GM19372 (cell line): ENCODE results near the gene ZNF335.

ENCODE experiments used
- ATAC-seq: cut with Tn5 transposase; IDR thresholded peaks from one replicate; pipeline ENCODE4 v1.9.1; 2021; ENCODE audit warnings: mild to moderate bottlenecking, low read depth, moderate library complexity; ENCODE audit not compliant: unreplicated experiment

ZNF335 gene

DNA sequence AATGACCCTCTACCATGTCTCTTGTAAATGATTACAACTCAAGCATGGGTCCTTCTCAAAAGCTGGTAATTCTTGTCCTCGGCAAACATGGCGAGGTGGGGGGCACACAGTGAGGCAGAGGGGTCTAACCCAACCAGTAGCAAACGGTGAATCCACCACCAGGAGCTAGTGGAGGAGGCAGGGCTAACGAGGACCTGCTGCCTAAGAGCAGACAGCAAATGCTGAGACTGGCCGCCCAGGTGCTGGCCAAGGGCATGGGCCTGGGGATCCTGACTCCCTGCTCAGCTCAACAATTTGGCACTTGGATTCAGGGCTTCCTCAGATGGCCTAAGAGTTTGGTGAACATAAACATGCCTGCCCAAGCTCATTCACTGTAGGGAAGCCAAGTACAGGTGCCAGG, 19.1 kb downstream of the ZNF335 start:
- ATAC-seq: no peak

DNA sequence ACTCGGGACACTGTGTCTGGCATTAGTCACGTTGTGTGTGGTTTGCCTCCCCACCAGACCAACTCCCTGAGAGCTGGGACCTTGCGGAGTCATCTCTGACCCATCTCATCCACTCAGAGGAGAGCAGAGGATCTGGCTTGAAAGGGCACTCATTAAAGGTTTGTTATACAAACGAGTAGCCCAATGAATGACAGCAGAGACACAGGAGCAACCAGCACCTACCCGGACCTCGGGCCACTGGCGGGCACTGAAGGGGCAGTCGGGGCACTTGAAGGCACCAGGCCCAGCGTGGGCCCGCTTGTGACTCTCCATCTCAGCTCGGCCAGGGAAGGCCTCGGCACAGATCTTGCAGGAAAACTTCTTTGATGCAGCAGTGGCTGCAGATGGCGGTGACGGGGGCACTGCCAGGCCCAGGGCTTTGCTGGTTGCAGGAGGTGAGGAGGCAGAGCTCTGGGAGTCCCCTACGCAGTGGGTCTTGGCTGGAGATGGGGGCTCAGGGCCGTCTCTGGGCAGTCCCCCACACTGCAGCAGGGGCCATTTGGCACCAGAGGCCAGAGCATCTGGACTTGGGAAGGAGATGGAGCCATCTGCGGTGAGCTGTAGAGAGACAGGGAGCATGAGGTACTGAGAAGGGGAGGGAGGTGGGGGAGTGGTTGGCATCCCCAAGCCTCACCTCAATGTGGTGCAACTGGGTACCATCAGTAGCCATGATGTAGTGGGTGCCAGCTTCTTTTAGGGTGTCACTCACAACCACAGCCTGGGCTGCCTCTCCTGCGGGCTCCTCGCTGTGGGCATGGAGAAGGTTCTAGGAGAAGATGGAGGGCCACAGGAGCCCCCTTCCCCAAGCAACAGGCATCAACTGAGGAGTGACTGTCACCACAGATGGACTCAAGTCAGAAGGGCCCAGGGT, 19.8 kb downstream of the ZNF335 start:
- no peak for ATAC-seq

DNA sequence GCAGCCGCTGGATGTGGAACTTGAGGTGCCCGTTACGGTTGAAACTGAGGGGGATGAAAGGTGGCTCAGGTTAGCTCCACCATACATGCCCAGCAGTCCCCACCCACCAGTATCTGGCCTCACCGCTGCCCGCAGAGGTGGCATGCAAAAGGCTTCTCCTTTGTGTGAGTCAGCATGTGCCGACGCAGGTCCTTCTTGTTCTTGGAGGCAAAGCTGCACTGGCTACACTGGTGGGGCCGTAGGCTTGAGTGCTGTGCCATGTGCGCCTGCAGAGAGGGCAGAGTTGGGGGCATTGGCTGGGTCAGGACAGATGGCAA, 21.7 kb downstream of the ZNF335 start:
- no peak for ATAC-seq

DNA sequence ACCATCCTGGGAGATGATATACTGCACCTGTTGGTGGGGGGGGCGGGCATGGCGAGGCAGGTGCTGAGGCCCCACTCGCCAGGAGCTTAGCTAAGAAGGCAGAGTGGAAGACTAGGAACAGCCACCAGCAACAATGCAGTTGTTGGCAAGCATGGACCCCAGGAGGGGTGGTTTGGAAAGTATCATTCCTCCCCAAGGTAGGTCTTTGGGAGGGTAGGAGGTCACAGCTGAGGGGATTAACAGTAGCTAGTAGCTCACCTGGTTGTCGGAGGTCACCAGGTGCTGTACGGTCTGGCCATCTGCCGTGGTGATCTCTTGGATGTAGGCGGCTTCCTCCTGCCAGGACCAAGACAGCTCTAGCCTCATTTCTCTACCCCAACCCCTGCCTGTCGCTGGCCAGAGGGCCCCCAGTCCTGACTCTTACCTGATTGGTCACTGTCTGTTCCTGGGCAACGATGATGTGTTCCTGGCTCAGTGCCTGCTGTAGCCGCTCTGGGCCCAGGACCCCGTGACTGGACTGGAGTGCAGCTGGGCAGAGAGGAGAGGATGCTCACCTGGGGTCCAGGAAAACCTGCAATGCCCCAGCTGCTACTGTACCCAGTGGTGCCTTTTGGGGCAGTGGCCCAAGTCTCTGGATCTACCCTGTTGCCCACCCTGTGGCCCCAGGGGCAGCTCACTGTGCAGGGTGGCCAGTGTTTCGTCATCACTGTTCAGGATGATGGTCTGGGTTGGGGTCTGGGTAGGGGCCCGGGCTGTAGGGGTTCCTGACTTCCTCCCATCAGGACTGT, 22.3 kb downstream of the ZNF335 start:
- no peak for ATAC-seq

DNA sequence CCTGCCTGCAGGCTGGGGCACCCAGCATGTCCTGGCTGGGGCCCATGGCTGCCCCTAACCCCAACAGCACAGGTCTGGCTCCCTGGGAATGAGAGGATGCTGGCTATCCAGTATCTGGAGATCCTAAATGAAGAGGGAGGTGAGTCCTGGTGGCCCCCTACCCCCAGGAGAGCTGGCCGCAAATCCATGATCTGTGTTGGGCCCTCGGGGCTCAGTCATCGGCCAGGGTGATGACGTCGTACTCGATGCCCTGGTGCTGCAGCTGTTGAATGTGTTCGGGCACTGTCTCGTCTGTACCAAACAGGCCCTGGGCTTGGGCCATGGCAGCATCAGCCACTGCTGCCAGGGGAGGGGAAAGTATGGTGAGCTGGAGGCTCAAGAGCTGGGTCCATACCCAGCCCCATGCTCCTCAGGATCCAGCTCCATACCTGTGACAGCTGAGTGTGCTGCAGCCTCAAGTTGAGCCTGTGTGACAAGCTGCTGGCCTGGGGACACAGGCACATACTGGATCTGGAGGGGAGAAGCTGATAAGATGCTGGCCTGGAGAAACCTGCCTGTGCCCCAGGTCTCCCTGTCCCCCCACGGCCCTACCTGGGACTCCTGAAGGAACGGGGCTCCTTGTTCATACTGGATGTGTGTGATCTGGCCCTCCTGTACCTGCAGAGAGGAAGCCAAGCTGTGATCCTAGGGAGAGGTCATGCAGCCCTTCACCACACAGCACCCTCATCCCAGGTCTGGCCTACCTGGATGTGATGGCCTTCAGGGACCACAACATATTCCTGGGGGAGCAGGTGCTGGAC, 23.1 kb downstream of the ZNF335 start:
- ATAC-seq: no peak

DNA sequence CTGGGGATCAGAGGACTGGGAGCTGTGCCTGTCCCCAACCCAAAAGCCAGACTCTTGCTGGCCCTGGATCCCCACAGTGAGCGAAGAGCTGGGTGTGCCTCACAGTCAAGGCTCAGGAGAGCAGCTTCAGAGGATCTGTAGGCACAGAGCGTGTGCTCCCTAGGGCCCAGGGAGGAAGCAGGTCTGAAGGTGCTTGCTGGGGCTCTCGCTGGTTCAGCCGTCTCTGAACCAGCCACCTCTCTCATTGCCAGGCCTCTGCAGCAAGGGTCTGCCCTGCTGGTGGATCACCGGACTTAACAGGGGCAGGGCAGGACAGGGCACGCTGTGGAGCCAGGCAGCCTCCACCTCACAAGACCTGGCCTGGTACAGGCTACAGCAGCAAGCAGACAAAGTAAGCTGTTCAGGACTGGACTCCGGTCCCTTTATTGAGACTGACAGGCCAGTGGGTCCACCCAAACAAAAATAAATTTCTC, 23.7 kb downstream of the ZNF335 start:
- no peak for ATAC-seq

DNA sequence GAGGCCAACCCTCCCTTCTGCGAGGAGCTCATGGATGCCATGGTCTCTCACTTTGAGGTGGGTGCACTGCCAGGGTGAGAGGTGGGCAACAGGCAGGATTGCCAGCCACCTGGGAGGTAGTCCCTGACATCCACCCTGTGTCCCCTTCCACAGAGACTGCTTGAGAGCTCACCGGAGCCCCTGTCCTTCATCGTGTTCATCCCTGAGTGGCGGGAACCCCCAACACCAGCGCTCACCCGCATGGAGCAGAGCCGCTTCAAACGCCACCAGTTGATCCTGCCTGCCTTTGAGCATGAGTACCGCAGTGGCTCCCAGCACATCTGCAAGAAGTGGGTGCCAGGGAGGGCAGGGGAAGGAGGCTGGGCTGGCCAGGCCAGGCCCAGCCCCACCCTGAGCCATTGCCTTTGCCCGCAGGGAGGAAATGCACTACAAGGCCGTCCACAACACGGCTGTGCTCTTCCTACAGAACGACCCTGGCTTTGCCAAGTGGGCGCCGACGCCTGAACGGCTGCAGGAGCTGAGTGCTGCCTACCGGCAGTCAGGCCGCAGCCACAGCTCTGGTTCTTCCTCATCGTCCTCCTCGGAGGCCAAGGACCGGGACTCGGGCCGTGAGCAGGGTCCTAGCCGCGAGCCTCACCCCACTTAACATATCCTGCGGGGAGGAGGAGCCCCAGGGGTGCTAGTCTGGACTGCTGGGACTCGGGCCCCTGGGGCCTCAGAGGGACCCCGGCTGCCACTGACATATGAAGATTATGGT, 24.7 kb downstream of the ZNF335 start:
- ATAC-seq: no peak

DNA sequence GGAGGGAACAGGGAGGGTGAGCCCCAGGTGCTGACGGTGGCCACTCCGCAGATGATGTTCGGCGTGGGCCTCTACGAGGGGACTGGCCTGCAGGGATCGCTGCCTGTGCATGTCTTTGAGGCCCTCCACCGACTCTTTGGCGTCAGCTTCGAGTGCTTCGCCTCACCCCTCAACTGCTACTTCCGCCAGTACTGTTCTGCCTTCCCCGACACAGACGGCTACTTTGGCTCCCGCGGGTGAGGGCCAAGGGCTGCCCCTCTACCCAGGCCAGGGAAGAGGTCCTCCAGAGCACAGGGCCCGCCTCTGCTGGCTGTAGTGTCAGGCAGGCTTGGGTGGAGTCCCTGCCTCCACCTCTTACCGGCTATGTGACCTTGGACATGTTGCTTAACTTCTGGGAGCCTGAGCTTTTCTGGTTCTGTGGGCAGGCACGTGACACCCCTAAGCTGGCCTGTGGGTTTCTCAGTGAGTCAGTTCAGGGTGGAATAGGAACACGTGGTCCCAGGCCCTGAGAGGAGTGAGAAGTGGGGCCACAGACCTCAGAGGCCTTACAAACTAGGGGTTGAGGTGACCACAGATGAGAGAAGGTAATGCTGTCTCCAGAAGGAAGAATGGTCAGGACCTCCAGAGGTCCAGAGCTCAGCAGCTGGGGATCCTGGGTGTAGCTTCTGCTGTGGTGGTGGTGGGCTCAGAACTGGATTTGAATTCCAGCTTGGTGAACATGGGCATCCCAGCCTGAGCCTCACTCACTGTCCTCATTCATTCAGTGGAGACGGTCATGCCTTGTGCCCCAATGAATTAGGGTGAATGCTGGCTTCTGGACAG, 25.6 kb downstream of the ZNF335 start:
- ATAC-seq: no peak

DNA sequence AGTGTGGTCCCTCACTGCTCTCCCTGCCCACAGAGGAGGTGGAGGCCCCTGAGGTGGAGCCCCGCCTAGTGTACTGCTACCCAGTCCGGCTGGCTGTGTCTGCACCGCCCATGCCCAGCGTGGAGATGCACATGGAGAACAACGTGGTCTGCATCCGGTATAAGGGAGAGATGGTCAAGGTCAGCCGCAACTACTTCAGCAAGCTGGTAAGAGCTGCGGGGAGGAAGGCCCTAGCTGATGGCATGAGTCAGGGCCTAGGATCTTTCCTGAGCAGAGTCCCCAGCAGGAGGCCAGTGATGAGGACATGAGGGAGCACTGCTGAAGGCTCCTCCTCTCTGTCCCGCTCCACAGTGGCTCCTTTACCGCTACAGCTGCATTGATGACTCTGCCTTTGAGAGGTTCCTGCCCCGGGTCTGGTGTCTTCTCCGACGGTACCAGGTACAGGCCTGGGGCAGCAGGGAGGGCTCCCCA, 26.3 kb downstream of the ZNF335 start:
- ATAC-seq: no peak

DNA sequence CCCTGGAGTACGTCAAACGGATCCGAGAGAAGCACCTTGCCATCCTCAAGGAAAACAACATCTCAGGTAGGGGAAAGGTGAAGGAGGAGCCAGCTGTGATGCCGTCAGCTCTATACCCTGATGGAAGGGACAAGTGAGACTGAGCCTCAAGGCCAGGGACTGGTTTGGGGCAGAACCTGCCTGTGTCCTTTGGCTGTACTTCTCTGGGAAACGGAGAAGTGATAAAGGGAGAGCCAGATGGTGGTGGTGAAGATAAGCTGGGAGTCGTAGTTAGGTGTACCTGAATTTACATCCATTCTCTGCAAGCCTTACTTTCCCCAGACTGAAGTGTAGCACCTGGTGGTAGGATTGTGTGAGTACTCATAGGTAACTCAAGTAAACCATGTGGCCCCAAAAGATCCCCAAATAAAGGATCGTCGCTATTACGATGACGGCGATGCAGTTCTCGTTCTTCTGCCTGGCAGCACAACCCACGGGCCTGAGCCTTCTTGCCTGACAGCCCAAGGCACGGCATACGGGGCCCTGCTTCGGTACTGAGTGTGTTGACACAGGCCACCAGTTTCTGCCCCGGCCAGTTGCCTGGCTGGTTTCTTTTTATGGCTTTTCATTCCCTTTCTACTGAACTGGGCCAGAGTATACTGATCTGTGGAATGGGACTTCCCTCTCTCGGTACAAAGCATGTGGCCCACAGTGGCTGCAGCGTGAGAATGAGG, 26.9 kb downstream of the ZNF335 start:
- ATAC-seq: no peak

DNA sequence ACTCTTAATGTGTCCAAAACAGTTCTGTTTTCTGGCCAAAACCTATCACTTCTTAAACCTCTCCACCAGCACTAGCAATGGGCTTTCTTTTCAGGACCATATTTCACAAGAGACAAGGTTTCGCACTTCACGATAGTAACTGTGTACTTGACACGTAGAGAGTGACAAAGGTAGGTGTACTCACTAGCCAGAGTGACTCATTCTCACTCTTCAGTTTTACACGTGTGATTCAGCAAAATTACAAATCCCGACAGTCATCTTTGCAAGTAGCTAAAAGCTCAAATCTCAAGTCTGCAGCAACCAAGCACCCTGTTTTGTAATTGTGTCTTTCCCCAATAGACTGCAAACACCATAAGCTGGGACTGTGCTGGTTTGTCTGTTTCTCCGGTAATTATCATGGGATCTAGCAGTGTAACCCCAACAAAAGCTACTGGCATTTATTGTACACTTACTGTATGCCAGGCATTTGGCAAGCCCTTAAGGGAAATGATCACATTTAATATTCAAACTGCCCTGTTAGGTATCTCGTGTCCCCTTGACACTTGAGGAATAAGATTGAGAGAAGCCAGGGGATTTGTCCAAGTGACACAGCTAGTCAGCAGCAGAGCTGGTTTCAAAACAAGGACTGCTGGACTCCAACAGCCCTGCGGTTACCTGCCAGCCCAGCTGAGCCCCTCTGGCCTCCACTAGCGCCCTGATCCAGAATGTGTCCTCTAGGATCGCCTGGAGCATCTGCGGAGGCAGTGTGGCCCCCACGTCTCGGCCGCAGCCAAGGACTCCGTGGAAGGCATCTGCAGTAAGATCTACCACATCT, 27.6 kb downstream of the ZNF335 start:
- no peak for ATAC-seq

DNA sequence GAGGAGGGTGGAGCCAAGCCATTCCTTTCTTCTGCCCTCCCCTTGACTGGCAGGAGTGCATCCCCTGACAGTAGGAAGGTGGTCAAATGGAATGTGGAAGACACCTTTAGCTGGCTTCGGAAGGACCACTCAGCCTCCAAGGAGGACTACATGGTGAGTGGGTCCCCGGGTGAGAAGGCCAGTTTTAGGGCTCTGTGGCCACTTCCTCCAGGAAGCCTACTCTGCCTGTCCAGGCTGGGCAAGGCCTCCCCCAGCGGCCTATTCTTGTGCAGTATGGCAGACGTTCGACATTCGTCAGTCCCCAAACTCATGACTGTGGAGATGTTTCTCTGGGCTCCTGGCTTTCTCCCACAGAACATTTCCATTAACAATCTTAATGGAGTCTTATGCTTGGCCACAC, 28.4 kb downstream of the ZNF335 start:
- ATAC-seq: no peak

DNA sequence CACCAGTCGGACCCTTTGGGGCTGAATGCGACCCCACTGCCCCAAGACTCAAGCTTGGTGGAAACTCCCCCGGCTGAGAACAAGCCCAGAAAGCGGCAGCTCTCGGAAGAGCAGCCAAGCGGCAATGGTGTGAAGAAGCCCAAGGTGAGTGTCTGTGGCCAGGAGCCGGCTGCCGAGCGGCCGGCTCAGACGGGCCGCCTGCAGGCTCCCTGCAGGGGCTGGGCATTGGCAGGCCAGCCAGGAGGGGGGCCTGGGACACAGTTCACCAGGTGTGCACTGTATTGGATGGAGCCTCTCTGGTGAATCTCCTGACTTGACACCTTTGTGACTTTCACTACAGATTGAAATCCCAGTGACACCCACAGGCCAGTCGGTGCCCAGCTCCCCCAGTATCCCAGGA, 31.5 kb downstream of the ZNF335 start:
- no peak for ATAC-seq

DNA sequence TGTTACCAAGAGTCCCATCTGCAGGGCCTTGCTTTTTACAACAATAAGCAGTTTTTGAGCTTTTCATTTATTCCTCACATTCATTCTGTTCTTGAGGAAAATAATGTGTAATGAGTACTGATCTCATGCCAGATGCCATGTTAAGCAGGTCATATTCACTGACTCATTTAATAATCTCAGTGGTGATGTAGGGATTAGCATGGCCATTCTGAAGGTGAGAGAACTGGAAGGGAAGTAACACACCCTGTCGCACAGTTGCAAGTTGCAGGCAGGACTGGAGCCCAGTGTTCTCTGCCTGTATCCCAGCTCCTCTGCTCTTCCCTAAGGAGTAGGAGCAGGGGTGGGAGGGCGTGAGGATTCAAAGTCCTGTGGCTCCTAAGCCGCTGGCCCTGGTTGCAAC, 31.9 kb downstream of the ZNF335 start:
- no peak for ATAC-seq

DNA sequence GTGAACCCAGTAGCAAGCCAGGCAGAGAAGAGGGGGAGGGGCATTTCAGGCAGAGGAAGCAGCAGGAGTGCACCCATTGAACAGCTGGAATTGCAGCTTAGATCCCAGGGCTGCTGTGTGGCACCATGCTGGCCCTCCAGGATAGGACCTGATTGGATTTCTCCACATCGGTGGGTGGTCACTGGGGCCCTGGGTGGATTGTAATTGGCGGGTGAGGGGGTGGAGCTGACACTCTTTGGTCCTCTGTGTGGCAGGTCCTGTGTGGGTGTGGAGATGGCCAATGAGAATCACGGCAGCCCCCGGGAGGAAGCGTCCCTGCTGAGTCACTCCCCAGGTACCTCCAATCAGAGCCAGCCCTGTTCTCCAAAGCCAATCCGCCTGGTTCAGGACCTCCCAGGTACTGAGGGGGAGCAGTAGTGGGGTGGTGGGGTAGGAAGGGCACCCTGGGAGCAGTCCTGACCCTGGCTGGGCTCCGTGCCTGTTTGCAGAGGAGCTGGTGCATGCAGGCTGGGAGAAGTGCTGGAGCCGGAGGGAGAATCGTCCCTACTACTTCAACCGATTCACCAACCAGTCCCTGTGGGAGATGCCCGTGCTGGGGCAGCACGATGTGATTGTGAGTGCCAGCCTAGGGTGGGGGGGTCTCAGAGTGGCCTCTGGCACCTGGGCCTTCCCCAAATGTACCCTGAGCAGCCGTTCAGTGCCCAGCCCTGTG, 33.1 kb downstream of the ZNF335 start:
- ATAC-seq: no peak

DNA sequence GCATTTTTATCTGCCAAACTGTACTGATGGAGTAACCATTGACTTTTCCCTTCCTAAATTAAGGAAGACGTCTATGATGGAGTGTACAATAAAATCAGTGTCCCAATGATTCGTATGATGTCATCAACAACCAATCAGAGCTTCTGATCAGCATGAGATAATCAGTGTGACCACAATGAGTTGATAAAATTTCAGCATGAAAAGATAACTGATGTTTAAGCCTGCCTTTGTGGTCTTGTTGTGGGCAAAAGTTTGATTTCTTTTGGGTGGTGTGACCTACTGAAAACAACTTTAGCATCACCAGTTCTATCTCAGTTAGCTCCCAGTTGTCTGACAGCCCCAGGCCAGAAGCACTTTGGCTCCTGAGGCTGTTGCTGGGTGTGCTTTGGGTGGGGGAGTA, 34.2 kb downstream of the ZNF335 start:
- no peak for ATAC-seq

DNA sequence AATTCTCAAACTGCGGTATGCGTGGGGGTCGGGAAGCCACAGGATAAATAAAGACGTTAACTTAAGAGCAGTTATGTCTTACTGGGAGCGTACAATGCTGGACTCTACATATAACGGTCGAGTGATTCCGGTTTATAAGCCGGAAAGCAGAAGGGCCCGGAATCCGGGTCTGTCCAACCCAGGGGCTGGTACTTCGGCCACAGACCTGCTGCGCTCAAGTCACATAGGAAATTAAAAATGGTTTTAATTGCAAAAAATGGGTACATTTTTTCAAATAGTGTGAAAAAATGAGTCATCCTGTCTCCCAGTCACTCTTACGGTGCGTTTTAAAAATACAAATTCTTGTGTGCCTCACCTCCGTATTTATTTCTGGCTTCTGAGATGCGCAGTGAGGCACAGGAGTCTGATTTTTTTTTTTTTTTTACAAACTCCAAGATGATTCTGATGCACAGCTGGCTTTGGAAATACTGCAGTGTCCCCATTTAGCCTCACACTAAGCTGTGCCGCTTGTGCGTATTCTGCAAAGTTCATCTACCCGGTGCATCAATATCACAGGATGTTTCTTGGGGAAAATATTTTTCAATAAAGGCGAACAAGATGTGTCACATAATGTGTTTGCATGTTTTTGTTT, 36.5 kb downstream of the ZNF335 start:
- no peak for ATAC-seq
